Kidney (tissue), 14 donors: ENCODE results near the gene MYBPC2. TPM values are rescaled to one million over a fixed set of nuclear protein-coding genes. Genes with fewer than 3 reads are reported as not detected.
"Not testable (repeated sequence)": the region's sequence is repeated elsewhere in the genome, so short reads cannot be mapped to it uniquely, and the experiment has no call there.

Experiments used
- DNase-seq, 5 donors: peaks; one replicate each; pipeline ENCODE4 v3.0.0-alpha.2; 2013 to 2020
- FAIRE-seq: peaks from 2 replicates; lab custom pipeline; 2012; peaks lifted over from hg19 to GRCh38; lab: Jason Lieb, UNC
- H3K27ac ChIP-seq, 2 donors: one replicate each; pipeline ENCODE4 v1.7.0; 2013; ENCODE audit warnings: low read depth in 2 of 2, low read length in 2 of 2, inconsistent platforms in 1 of 2
- H3K27me3 ChIP-seq: one replicate; pipeline ENCODE4 v1.7.1; 2013; ENCODE audit warnings: low read length, inconsistent platforms; ENCODE audit not compliant: control insufficient read depth, insufficient read depth
- H3K36me3 ChIP-seq, 3 donors: one replicate each; pipeline versions ENCODE4 v1.7.0 to v1.7.1; 2013; ENCODE audit warnings: low read length in 3 of 3, control low read depth in 1 of 3, inconsistent platforms in 1 of 3; ENCODE audit not compliant: insufficient read depth in 3 of 3, control insufficient read depth in 2 of 3
- H3K4me1 ChIP-seq, 3 donors: one replicate each; pipeline versions ENCODE4 v1.7.0 to v1.7.1; 2013; ENCODE audit warnings: low read length in 3 of 3, inconsistent platforms in 1 of 3, low read depth in 1 of 3; ENCODE audit not compliant: control insufficient read depth in 2 of 3, insufficient read depth in 2 of 3
- H3K4me3 ChIP-seq, 3 donors: one replicate each; pipeline versions ENCODE4 v1.7.0 to v1.8.1; 2013; ENCODE audit warnings: low read length in 3 of 3, control low read depth in 1 of 3, inconsistent platforms in 1 of 3
- H3K9ac ChIP-seq, 3 donors: one replicate each; pipeline versions ENCODE4 v1.7.0 to v1.7.1; 2013; ENCODE audit warnings: low read length in 3 of 3, control low read depth in 1 of 3, inconsistent platforms in 1 of 3
- H3K9me3 ChIP-seq, 3 donors: one replicate each; pipeline versions ENCODE4 v1.7.0 to v1.7.1; 2013; ENCODE audit warnings: low read length in 3 of 3, control low read depth in 1 of 3, inconsistent platforms in 1 of 3; ENCODE audit not compliant: control insufficient read depth in 2 of 3, insufficient read depth in 1 of 3
- intact Hi-C: fragments of 100-400 bp; cut with DNase I; formaldehyde crosslinking; loops from one replicate; pipeline ENCODE4 v1.11.1; 2022
- polyA plus RNA-seq: library from polyadenylated mRNA; stranded (reverse); fragments of 350-450 nt; fragmentation: Illumina TruSeq; extraction: RNeasy Lipid Tissue Mini Kit (QIAGEN cat#74804); gene quantifications from one replicate; pipeline ENCODE4 v1.2.3, GENCODE V29; 2014; ENCODE audit warnings: low read depth, low replicate concordance; ENCODE audit not compliant: insufficient read depth
- total RNA-seq: library from RNA; stranded (reverse); fragmentation: NEBNext Ultra II Directional; extraction: Animal tissue kit (Norgen Biotek cat#: 25700); gene quantifications from one replicate; pipeline ENCODE4 v1.2.1, GENCODE V29; 2021
- TF ChIP-seq, protein P1 (sequence below): IDR thresholded peaks from 3 replicates; pipeline ENCODE4 v1.5.1; 2012; ENCODE audit warnings: mild to moderate bottlenecking, moderate library complexity, borderline replicate concordance; ENCODE audit not compliant: insufficient read depth; ENCODE audit errors: extremely low read depth
- donor health status: control.
- donor health status: control.
- donor health status: control.
- donor health status: control.
- donor health status: control.
- donor health status: DM: yes; HTN: yes; CAD: no.
- donor health status: Normal renal cell carcinoma (clear cell type).

MYBPC2 gene
- total and polyA plus RNA-seq, 2 donors from 2014 or later: 0.98 TPM; not detected in 1

DNA sequence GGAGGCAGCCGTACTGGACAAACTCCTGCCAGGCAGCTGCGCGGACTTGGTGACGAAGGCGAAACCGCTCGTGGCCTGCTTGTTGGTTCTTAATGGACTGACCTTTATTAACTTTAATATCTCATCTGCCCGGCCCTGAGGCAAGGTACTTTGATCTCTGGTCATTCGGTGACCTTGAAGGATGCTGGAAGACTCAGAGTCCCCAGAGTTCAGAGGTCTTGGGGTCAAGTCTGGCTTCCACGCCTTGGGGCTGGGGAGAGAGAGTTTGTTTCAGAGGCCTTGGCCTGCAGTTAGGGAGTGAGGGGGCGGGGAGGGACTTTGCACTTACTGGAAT lies 34.0 kb downstream of the MYBPC2 start:
- peaks cover 0 to 2% (median 0%) of the 10 kb centered on the region in 3 donors for H3K4me1 ChIP-seq
- H3K36me3 ChIP-seq: no peaks in the 10 kb centered on the region
- peak overlapping the region in 1 of 2 donors; percentile 53 for H3K27ac ChIP-seq
- FAIRE-seq: no peak
- no peaks in the 10 kb centered on the region for H3K9me3 ChIP-seq
- peak in 1 of 5 donors; percentile 63 for DNase-seq
- H3K9ac ChIP-seq: no peak overlapping the region
- no peaks in the 10 kb centered on the region for H3K27me3 ChIP-seq
- TF ChIP-seq, protein P1, sequence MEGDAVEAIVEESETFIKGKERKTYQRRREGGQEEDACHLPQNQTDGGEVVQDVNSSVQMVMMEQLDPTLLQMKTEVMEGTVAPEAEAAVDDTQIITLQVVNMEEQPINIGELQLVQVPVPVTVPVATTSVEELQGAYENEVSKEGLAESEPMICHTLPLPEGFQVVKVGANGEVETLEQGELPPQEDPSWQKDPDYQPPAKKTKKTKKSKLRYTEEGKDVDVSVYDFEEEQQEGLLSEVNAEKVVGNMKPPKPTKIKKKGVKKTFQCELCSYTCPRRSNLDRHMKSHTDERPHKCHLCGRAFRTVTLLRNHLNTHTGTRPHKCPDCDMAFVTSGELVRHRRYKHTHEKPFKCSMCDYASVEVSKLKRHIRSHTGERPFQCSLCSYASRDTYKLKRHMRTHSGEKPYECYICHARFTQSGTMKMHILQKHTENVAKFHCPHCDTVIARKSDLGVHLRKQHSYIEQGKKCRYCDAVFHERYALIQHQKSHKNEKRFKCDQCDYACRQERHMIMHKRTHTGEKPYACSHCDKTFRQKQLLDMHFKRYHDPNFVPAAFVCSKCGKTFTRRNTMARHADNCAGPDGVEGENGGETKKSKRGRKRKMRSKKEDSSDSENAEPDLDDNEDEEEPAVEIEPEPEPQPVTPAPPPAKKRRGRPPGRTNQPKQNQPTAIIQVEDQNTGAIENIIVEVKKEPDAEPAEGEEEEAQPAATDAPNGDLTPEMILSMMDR: no peak
- intact Hi-C loops: loop anchor here (10.0 kb wide), 1 partner anchor 102 kb away; the partner anchor contains the start of gene NAPSA
- H3K4me3 ChIP-seq: no peak overlapping the region

DNA sequence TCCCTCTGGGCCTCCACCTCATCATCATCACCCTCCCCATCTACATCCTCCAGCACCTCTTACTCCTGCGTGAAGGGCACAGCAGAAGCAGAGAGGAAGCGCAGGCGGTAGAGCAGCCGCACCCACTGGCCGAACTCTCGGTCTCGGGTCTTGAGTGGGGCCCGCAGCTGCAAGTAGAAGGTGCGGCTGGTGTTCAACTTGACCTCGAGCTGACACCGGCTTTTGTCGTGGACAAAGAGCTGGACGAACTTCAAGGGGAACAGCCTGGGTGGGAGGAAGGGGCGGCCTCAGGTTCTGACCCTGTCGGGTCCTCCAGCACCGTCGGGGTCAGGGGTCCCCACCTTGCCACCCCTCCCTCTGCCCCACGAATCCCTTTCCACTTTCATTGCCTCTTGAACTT lies 34.9 kb downstream of the MYBPC2 start:
- Histone ChIP-seq H3K9me3 (no peaks in the 10 kb centered on the region), H3K36me3 (no peaks in the 10 kb centered on the region), H3K27ac (no peak overlapping the region), H3K4me1 (peaks cover 0 to 2% (median 0%) of the 10 kb centered on the region in 3 donors), H3K27me3 (no peaks in the 10 kb centered on the region), H3K4me3 (no peak overlapping the region), H3K9ac (no peak overlapping the region)
- DNase-seq (peak in 1 of 5 donors; percentile 69), FAIRE-seq (no peak)
- intact Hi-C loops: loop anchor here (10.0 kb wide), 1 partner anchor 103 kb away; the partner anchor contains the start of gene NAPSA
- TF ChIP-seq, protein P1: no peak

DNA sequence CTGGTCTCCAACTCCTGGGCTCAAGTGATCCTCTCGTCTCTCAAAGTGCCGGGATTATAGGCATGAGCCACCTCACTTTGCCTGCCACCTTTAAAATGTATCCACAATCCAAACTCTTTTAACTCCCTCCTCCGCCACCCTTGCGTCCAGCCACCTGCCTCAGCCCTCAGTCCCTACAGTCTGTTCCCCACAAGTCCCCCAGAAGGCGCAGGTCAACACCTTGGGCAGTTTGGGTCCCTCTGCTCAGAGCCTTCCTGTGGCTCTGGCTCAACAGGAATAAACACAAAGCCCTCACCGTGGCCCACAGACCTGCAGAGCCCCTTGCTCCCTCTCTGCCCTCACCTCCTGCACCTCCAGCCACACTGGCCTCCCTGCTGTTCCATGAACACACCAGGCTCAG lies 36.1 kb downstream of the MYBPC2 start:
- intact Hi-C loops: loop anchor here (10.0 kb wide), 1 partner anchor 104 kb away; the partner anchor contains the start of gene NAPSA
- no peak overlapping the region for H3K9ac ChIP-seq
- no peaks in the 10 kb centered on the region for H3K36me3 ChIP-seq

DNA sequence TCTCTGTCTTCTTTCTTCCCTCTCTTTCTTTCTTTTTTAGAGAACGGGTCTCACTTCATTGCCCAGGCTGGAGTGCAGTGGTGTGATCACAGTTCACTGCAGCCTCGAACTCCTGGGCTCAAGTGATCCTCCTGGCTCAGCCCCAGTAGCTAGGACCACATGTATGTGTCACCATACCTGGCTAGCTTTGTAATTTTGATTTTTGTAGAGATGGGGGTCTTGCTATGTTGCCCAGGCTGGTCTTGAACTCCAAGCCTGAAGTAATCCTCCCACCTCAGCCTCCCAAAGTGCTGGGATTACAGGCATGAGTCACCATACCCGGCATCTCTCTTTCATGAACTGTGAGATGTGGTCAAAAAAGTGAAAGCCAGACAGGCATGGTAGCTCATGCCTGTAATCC lies 40.6 kb downstream of the MYBPC2 start:
- H3K4me3 ChIP-seq, FAIRE-seq: not testable (repeated sequence)
- DNase-seq: peak in 1 of 5 donors; percentile 41

More for the DNA sequence above, 36.1 kb downstream of the MYBPC2 start:
- Histone ChIP-seq H3K4me3 (no peak overlapping the region), H3K27me3 (no peaks in the 10 kb centered on the region), H3K4me1 (peaks cover 0 to 2% (median 0%) of the 10 kb centered on the region in 3 donors), H3K27ac (no peak overlapping the region), H3K9me3 (no peaks in the 10 kb centered on the region)
- FAIRE-seq (no peak), DNase-seq (peak in 1 of 5 donors; percentile 37)
- TF ChIP-seq, protein P1: no peak

More for the DNA sequence above, 40.6 kb downstream of the MYBPC2 start:
- H3K9ac ChIP-seq, H3K4me1 ChIP-seq, H3K36me3 ChIP-seq, H3K9me3 ChIP-seq, intact Hi-C loops, H3K27me3 ChIP-seq, H3K27ac ChIP-seq: not testable (repeated sequence)
